KOPT-K1 (cell line): ENCODE data around the gene TRIAP1.
A peak's percentile ranks its signal among the peaks of the same experiment; 100 is the strongest.
"Not testable (repeated sequence)": the region's sequence is repeated elsewhere in the genome, so short reads cannot be mapped to it uniquely, and the experiment has no call there.

Source experiments
- H3K27ac ChIP-seq: fragments of 200-600 bp; sonication (generic); 2 replicates; pipeline ENCODE4 v1.5.1; 2016; ENCODE audit warnings: antibody characterized with exemption, mild to moderate bottlenecking, low read depth, low read length; ENCODE audit not compliant: poor library complexity, severe bottlenecking
- H3K36me3 ChIP-seq: fragments of 200-600 bp; sonication (generic); 2 replicates; pipeline ENCODE4 v1.5.1; 2017; ENCODE audit warnings: antibody characterized with exemption, mild to moderate bottlenecking, low read length, moderate library complexity; ENCODE audit not compliant: insufficient read depth
- H3K9me3 ChIP-seq: fragments of 200-600 bp; sonication (generic); 2 replicates; pipeline ENCODE4 v1.5.1; 2017; ENCODE audit warnings: antibody characterized with exemption, low read length, mild to moderate bottlenecking; ENCODE audit not compliant: insufficient read depth, poor library complexity, severe bottlenecking

The TRIAP1 gene

GRCh38 chr12:120445911-120446843 is at the start of gene TRIAP1, which contains the start of gene GATC:
Gene TRIAP1 (minus strand): TSS chr12:120446384. CDS start chr12:120446372, 12 bp downstream.
Gene GATC (plus strand): TSS chr12:120446444. CDS start chr12:120446481, 37 bp downstream.
- Histone ChIP-seq H3K9me3 (no peaks in the 10 kb centered on the region), H3K27ac (peak within 1 kb of the TSS; percentile 80), H3K36me3 (peaks cover 65% of the 10 kb centered on the region)

GRCh38 chr12:120495186-120495730 is 49.1 kb upstream of the TRIAP1 start:
- Histone ChIP-seq H3K36me3 (peaks cover 31% of the 10 kb centered on the region), H3K9me3 (no peaks in the 10 kb centered on the region), H3K27ac (peak overlapping the region; percentile 66)

- Histone ChIP-seq H3K36me3 (no peaks in the 10 kb centered on the region; the same call in 1 of the 2 replicates), H3K27ac (no peak overlapping the region), H3K9me3 (no peaks in the 10 kb centered on the region)
These were observed 44.8 kb upstream of the TRIAP1 start for GRCh38 chr12:120490833-120491512.

- Histone ChIP-seq H3K36me3 (no peaks in the 10 kb centered on the region; the same call in 1 of the 2 replicates), H3K27ac (no peak overlapping the region), H3K9me3 (no peaks in the 10 kb centered on the region)
These were observed 44.1 kb upstream of the TRIAP1 start for GRCh38 chr12:120490325-120490724.

- no peak overlapping the region for H3K27ac ChIP-seq
- no peaks in the 10 kb centered on the region for H3K9me3 ChIP-seq
- no peaks in the 10 kb centered on the region; the same call in 1 of the 2 replicates for H3K36me3 ChIP-seq
These were observed 42.8 kb upstream of the TRIAP1 start for GRCh38 chr12:120489018-120489417.

- Histone ChIP-seq H3K9me3 (no peaks in the 10 kb centered on the region), H3K27ac (no peak overlapping the region), H3K36me3 (no peaks in the 10 kb centered on the region; the same call in 1 of the 2 replicates)
These were observed 42.0 kb upstream of the TRIAP1 start for GRCh38 chr12:120488057-120488640.

GRCh38 chr12:120487552-120487951 is 41.4 kb upstream of the TRIAP1 start:
- not testable (repeated sequence) for H3K36me3 ChIP-seq, H3K27ac ChIP-seq, H3K9me3 ChIP-seq

- no peaks in the 10 kb centered on the region; the same call in 1 of the 2 replicates for H3K36me3 ChIP-seq
- H3K9me3 ChIP-seq, result no peaks in the 10 kb centered on the region
- no peak overlapping the region for H3K27ac ChIP-seq
These were observed 40.0 kb upstream of the TRIAP1 start for GRCh38 chr12:120485961-120486881.

GRCh38 chr12:120483621-120484020 is 37.4 kb upstream of the TRIAP1 start:
- H3K9me3 ChIP-seq, result no peaks in the 10 kb centered on the region
- H3K36me3 ChIP-seq, result no peaks in the 10 kb centered on the region
- no peak overlapping the region for H3K27ac ChIP-seq

- H3K9me3 ChIP-seq, result no peaks in the 10 kb centered on the region
- peak overlapping the region; percentile 1 for H3K27ac ChIP-seq
- H3K36me3 ChIP-seq, result no peaks in the 10 kb centered on the region
These were observed 35.0 kb upstream of the TRIAP1 start for GRCh38 chr12:120481022-120481767.

- peak overlapping the region; percentile 6 for H3K27ac ChIP-seq
- no peaks in the 10 kb centered on the region for H3K36me3 ChIP-seq
- H3K9me3 ChIP-seq, result no peaks in the 10 kb centered on the region
These were observed 34.0 kb upstream of the TRIAP1 start for GRCh38 chr12:120480211-120480610.

- H3K27ac ChIP-seq, result no peak overlapping the region
- no peaks in the 10 kb centered on the region for H3K36me3 ChIP-seq
- H3K9me3 ChIP-seq, result no peaks in the 10 kb centered on the region
These were observed 33.3 kb upstream of the TRIAP1 start for GRCh38 chr12:120479458-120479857.

- Histone ChIP-seq H3K36me3 (no peaks in the 10 kb centered on the region), H3K27ac (no peak overlapping the region), H3K9me3 (no peaks in the 10 kb centered on the region)
These were observed 29.5 kb upstream of the TRIAP1 start for GRCh38 chr12:120475643-120476042.
